Activated naive CD4-positive, alpha-beta T cell treated with anti-CD3 and anti-CD28 coated beads, Interleukin-2, amount 50 U/mL, for 72 hours (primary cell): ENCODE results near the gene LRRC4C. TPM values are rescaled to one million over a fixed set of nuclear protein-coding genes. Genes with fewer than 3 reads are reported as not detected.

Experiments used
- ATAC-seq, 2 donors: fragments of 150-1000 bp; cut with Tn5 transposase; 2 replicates each; pipeline ENCODE4 v1.10.0; 2021; ENCODE audit warnings: mild to moderate bottlenecking in 2 of 2, moderate library complexity in 2 of 2
- DNase-seq, 2 donors: peaks; one replicate each; pipeline ENCODE4 v3.0.0; 2021 to 2022; ENCODE audit warnings: low spot score in 2 of 2
- H3K27ac Mint-ChIP-seq, 2 donors: one replicate each; pipeline ENCODE4 v1.8.0; 2022; ENCODE audit warnings: mild to moderate bottlenecking in 2 of 2, mixed read lengths in 2 of 2
- H3K36me3 Mint-ChIP-seq, 2 donors: one replicate each; pipeline ENCODE4 v1.8.0; 2022; ENCODE audit warnings: mixed read lengths in 2 of 2
- H3K9me3 Mint-ChIP-seq, 2 donors: one replicate each; pipeline ENCODE4 v1.8.0; 2022; ENCODE audit warnings: mixed read lengths in 2 of 2
- total RNA-seq, 2 donors: library from RNA; stranded (reverse); gene quantifications; one replicate each; pipeline ENCODE4 v1.2.3, GENCODE V29; 2022

Gene LRRC4C
- total RNA-seq, 2 donors from 2014 or later: not detected

DNA sequence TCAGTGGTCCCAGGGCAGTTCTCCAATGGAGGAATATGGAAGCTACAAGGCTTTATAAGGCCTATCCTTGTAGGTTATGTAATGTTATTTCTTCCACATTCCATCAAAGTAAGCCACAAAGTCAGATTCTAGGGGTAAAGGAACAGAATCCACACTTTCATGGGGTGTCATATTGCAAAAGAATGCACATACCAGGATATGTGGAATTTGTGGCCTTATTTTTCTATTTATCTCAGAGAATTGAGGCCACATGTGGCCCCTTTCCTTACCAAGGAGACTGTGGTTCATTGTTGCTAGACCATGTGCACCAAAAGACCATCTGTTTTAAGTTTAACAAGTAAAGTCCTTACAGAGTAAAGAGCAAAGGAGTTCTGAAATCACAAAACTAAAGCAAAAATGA, 12.9 kb downstream of the LRRC4C start:
- DNase-seq (no peak), ATAC-seq (no peak)
- H3K27ac Mint-ChIP-seq: no peak overlapping the region
- peaks cover 8 to 15% of the 10 kb centered on the region in 2 donors for H3K9me3 Mint-ChIP-seq
- no peaks in the 10 kb centered on the region for H3K36me3 Mint-ChIP-seq

DNA sequence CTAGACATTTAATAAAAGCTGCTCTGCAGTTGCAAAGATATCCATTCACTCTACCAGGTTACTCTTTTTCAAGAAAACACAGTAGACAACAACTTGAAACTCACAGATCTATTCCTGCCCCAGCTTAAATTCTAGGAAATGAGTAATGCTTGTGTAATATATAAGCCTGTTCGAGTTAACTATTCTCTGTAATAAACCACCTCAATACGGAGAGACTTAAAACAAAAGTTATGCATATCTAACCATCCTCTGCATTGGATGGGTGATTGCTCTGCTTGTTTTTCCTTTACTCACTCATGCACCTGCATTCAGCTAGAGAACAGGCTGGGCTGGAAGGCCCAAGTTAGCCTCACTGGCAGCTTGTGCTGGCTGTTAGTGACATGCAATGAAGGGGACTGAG, 13.3 kb downstream of the LRRC4C start:
- DNase-seq (no peak), ATAC-seq (no peak)
- Mint-ChIP-seq H3K27ac (no peak overlapping the region), H3K9me3 (peaks cover 8 to 15% of the 10 kb centered on the region in 2 donors), H3K36me3 (no peaks in the 10 kb centered on the region)

DNA sequence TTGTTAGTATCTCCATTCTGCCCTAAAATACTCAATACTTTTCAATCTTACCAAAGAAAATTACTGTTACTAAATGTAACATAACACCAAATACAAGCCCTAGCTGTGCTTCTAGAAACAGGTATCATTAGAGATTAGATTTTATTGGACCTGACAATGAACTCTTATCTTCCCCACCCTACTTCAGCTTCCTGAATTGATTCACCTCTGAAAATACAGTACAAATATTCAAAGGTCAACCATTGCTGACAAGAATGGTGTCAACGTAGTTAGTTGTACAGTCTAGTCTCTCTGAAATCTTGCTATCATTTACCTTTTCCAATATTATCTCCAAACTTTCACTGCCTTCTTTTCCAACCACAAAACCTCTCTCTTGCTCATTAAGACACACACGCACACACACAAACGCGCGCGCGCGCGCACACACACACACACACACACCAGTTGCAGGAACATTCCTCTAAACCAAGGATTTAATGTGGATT, 22.4 kb downstream of the LRRC4C start:
- peaks cover 17 to 26% of the 10 kb centered on the region in 2 donors for H3K9me3 Mint-ChIP-seq
- no peaks in the 10 kb centered on the region for H3K36me3 Mint-ChIP-seq
- no peak for ATAC-seq
- DNase-seq: no peak
- no peak overlapping the region for H3K27ac Mint-ChIP-seq

DNA sequence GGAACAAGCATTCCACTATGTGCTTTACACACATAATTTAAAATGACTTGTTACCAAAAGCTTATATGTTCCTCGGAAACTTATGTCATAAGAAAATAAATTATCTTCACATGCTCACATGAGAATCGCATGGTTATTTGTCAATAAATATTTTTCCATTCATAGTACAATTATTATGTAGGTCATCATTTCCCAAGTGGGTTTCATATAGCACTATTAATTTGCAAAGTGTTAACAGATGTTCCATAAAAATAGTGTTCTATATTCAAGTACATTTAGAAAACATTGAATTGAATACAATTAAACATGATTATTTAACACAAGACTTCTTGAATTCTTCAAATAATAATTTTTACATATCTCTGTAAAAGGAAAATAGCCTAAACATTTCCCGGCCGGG, 23.9 kb downstream of the LRRC4C start:
- Mint-ChIP-seq H3K9me3 (peaks cover 16 to 21% of the 10 kb centered on the region in 2 donors), H3K27ac (no peak overlapping the region), H3K36me3 (no peaks in the 10 kb centered on the region)
- no peak for ATAC-seq
- no peak for DNase-seq

DNA sequence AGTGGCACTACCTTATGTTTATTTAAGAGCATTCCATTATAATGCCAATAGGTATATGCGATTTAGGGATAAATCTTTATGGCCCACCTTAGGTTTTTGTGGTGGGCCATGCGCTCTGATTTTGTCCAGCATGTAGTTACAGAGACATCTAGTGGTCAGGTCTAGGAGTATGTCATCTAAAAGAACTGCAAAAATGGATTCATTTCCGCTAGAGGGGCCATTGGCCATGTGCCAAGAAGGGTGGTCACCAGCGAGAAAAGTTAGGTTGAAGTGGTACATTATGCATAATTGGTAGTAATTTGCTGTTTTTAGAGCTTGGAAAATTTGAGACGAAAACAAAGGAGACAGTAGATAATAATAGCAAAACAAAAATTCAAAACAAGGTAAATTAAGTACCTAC, 27.7 kb downstream of the LRRC4C start:
- Mint-ChIP-seq H3K27ac (no peak overlapping the region), H3K9me3 (peaks cover 20 to 26% of the 10 kb centered on the region in 2 donors), H3K36me3 (no peaks in the 10 kb centered on the region)
- ATAC-seq: no peak
- no peak for DNase-seq

DNA sequence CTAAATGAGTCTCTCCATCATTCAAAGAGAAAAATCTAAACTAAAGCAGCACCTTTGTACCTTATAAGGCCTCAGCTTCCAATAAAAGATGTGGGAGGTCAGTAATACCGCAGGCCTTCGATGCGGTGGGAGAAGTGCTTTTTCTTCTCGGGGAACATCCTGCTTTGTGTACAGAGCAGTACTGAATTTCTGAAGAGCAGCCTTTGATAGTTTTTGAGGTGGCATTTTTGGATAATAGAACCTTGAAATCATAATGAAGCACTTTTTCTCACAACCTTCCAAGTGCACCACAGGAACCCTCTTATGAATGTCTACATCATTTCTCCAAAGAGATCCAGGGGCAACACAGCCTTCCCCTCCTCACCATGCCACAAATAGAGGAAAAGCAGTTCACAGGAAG, 39.6 kb downstream of the LRRC4C start:
- DNase-seq (no peak), ATAC-seq (no peak)
- Mint-ChIP-seq H3K36me3 (no peaks in the 10 kb centered on the region), H3K9me3 (peaks cover 15 to 17% of the 10 kb centered on the region in 2 donors), H3K27ac (no peak overlapping the region)

DNA sequence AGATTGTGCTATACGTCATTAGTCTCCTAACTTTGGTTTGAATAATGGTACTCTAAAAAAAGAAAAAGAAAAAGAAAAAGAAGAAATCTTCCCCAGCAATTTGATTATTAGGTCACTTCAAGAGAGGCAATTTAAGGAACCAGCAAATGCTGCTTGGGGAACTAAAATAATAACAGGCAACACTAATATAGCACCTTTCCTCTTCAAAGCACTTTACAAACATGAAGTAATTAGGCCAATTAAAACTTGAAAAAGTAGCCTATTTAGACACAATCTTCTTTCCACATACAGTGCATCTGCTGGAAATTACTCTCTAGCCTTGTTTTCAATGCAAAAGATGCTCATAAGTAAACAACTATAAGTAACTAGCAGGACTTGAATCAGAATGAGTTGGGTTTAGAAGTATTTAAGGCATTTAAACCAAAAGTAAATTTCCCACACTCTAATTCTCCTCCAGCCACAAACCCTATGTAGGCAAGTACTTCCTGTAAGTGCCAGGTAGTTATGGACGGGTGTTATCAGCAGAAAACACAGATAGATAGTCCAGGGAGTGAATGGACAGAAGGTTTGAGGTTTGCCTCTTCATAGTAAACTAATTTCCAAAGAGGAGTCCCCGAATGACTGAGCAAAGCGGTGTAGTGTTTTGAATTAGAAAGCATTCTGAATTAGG, 44.5 kb downstream of the LRRC4C start:
- no peaks in the 10 kb centered on the region for H3K36me3 Mint-ChIP-seq
- no peak overlapping the region for H3K27ac Mint-ChIP-seq
- peaks cover 6 to 11% of the 10 kb centered on the region in 2 donors for H3K9me3 Mint-ChIP-seq
- no peak for DNase-seq
- no peak for ATAC-seq

DNA sequence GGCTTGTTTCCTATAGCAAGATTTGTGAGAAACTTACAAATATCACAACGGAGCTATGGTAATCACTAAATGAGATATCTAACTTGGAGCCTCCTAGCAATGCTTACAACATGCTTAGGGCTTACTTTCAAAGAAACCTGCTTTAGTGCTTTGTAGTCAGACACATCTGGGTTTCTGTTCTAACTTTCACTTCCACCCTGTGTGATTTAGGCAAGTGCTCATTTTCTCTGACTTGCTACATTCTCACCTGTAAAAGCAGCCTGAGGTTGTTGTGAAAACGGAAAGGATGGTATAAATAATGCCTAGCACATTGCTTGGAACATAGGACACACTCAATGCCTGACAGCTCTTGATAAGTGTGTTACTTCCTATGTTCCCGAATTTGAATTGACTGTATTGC, 45.6 kb downstream of the LRRC4C start:
- Mint-ChIP-seq H3K36me3 (no peaks in the 10 kb centered on the region), H3K27ac (no peak overlapping the region), H3K9me3 (peaks cover 6 to 13% of the 10 kb centered on the region in 2 donors)
- ATAC-seq (no peak), DNase-seq (no peak)

DNA sequence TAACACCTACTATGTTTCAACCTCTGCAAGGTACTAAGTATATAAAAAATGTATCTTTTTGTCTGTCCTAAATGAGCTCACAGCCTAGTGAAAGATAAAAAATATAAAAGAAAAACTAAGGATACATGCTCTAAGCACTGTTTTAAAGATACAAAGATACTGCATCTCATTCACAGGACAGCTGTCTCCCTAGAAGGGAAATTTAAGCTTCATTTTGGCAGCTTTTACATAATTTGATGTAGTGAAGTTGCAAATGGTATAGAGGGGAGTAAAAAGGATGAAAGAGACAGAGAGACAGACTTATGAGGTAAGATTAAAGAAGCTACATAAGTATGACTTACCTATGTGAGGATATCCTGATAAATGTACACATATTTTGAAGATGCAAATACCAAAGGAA, 53.6 kb downstream of the LRRC4C start:
- Mint-ChIP-seq H3K9me3 (peaks cover 3 to 18% of the 10 kb centered on the region in 2 donors), H3K36me3 (no peaks in the 10 kb centered on the region), H3K27ac (no peak overlapping the region)
- no peak for DNase-seq
- ATAC-seq: no peak

DNA sequence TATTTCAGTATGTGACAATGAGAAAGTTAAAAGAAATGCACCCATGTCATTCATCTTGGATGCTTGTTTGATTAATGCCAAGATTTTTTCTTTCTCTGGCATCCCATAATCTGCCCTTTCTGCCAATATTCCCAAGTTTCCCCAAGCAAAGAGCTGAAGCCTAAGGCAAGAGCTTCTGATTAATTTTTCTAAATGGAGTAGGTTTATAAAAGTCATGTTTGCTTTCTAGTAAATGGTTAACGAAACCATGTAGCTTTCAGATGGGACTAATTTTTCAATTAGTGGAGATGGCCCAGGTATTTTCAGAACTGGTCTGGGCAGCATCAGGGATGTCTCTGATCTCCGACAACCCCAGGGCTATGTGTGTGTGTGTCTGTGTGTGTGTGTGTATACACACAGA, 55.3 kb downstream of the LRRC4C start:
- Mint-ChIP-seq H3K9me3 (peaks cover 3 to 15% of the 10 kb centered on the region in 2 donors), H3K27ac (no peak overlapping the region), H3K36me3 (no peaks in the 10 kb centered on the region)
- DNase-seq (no peak), ATAC-seq (no peak)

DNA sequence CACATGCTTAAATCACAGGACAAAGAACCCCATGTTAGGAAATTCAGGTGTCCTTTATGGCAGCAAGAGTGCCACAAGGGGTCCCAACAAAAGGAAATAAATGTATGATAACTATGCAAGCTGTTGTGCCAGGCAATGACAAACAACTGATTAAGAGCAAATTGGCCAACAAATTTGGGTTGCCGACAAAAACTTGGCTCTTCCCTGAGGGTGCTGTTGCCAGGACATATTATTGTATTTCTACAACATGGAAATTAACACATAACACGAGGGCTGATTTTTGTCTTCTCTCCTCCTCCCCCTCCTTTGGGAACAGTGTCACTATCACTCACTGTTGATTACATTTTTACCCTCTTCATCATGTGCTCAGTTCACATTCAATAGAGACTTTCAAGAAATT, 56.0 kb downstream of the LRRC4C start:
- peaks cover 3 to 15% of the 10 kb centered on the region in 2 donors for H3K9me3 Mint-ChIP-seq
- no peaks in the 10 kb centered on the region for H3K36me3 Mint-ChIP-seq
- no peak overlapping the region for H3K27ac Mint-ChIP-seq
- DNase-seq: no peak
- no peak for ATAC-seq

DNA sequence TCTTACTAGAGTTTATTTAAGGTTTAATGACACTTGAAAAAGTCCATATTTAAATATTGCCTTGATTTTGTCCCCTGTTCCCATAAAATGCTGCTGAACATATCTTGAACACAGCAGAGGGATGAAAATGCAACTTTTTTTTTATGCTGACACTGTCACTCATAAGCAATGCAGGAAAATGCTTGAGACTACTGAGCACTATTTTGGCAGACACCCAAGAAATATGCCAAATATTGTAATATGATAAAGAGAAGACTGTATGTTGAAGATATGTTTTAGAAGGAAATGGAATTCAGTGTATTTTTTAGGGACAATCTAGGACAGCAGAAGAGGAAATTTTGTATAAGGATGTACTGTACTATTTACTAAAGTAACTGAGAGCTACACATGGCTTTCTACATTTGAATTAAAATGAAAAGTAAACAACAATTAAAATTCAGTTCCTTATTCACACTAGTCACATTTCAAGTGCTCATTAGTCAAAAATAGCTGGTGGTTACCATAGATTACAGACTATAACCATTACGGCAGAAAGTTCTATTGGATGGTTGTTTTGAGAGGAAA, 58.6 kb downstream of the LRRC4C start:
- H3K27ac Mint-ChIP-seq: no peak overlapping the region
- H3K9me3 Mint-ChIP-seq: peaks cover 15 to 28% of the 10 kb centered on the region in 2 donors
- ATAC-seq: no peak
- no peak for DNase-seq
- H3K36me3 Mint-ChIP-seq: no peaks in the 10 kb centered on the region

DNA sequence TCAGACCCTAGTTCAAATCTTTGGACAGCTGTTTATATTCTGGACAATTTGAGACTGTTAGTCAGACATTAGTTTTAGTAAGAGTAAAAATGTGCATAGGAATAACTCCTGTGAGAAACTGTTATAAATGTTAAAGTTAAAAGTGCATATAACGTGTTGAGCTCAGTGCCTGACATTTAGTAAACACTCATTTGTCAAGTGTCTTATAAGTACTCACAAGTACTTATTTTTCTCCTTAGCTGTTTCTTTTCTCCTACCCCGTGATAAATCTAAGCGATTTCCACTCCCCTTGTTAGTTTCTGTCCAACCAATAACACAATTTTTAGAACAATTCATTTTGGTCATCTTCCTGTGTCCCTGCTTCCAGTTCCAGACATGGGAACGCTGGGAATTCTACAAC, 59.3 kb downstream of the LRRC4C start:
- DNase-seq (no peak), ATAC-seq (no peak)
- Mint-ChIP-seq H3K9me3 (peaks cover 15 to 21% of the 10 kb centered on the region in 2 donors), H3K27ac (no peak overlapping the region), H3K36me3 (no peaks in the 10 kb centered on the region)

DNA sequence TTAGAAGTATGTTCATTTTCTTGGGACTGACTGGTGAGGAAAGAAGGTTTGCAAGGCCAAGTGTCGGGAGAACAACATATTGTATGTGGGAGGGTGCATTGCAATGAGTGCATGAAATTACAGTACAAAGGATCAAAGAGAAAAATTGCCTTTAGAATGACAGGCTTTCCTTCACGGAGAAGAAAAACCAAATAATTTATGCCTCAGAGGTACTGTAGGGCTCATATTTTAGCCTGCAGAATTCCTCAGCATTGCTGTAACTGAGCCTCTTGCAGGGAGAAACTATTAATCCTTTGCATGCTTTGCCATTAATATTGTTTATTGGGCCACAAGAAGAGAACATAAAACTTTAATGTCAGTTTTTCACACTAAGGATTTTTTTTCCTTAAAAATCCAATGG, 60.1 kb downstream of the LRRC4C start:
- ATAC-seq (no peak), DNase-seq (no peak)
- peaks cover 18 to 21% of the 10 kb centered on the region in 2 donors for H3K9me3 Mint-ChIP-seq
- H3K36me3 Mint-ChIP-seq: no peaks in the 10 kb centered on the region
- no peak overlapping the region for H3K27ac Mint-ChIP-seq

DNA sequence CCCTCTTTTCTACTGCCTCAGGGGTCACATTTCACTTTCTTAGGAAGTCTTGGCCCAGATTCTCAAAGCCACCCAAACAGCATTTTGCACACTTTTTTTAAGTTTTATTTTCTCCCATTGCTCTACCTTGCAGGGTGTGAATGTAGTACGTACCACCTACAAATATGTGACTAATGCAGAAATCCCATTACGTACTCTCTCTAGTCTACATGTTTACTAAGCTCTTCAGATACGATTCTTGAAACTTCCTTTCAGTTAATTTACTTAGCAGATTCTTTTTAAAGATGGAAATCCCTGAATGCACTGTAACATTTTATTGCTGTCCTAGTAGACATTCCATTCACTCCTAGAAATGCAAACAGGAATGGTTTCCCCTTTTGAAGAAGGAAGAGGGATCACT, 61.3 kb downstream of the LRRC4C start:
- H3K36me3 Mint-ChIP-seq: no peaks in the 10 kb centered on the region
- H3K9me3 Mint-ChIP-seq: peaks cover 14 to 15% of the 10 kb centered on the region in 2 donors
- H3K27ac Mint-ChIP-seq: no peak overlapping the region
- ATAC-seq: no peak
- DNase-seq: no peak

DNA sequence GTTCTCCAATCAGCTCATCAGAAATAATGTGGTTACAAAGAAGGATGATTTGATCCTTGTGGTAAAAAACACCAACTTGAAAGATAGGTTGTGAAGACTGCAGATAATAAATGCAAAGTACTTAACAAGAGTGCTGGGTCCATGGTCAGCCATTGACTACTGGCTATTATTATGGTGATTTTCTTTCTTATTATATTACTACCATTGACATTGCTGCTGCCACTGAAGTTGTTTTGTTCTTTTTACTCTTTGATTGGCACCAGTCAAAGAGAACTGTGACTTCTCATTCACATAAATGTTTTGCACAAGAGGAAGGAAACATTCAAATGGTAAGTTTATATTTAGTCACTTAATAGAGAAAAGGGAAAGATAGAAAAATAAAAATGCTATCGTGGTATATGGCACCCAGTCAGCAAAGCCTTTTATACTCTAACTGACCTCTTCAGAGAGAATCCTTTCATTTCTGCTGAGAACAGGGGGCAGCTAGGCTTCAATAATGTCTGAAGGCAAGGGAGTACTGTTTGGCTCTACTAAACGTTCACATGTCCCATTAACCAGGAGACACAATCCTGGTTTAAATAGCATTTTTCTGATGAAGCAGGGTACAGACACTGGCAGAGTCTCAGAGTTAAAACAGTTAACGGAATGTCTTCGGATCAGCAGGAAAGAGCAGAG, 64.8 kb downstream of the LRRC4C start:
- Mint-ChIP-seq H3K36me3 (no peaks in the 10 kb centered on the region), H3K9me3 (peaks cover 15 to 19% of the 10 kb centered on the region in 2 donors), H3K27ac (no peak overlapping the region)
- no peak for ATAC-seq
- DNase-seq: no peak

DNA sequence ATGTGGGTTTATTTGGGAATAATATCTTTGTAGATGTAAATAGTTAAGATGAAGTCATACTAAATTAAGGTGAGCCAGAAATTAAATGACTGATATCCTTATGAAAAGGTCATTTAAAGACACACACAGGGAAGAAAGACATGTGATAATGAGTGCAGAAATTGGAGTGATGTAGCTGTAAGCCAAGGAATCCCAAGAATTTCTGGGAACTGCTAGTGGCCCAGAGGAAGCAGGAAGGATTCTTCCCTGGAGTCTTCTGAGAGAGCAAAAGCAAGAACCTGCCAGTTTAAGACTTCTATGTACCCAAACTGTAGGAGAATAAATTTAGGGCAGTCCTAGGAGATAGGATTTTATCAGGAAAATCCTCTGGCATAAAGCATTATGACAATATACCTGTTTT, 66.9 kb downstream of the LRRC4C start:
- Mint-ChIP-seq H3K36me3 (no peaks in the 10 kb centered on the region), H3K27ac (no peak overlapping the region), H3K9me3 (peaks cover 19 to 20% of the 10 kb centered on the region in 2 donors)
- DNase-seq (no peak), ATAC-seq (no peak)
